Calu3 (cell line): ENCODE results near the gene EGFLAM. TPM values are rescaled to one million over a fixed set of nuclear protein-coding genes. Genes with fewer than 3 reads are reported as not detected.

Experiments
- BruUV-seq: library from RNA; stranded (reverse); fragments of 400-500 nt; replicated peaks from 2 replicates; lab custom pipeline; 2021; lab: Mats Ljungman, UMichigan
- CTCF ChIA-PET: fragments of 300-600 bp; sonication (Branson Sonifier 250); formaldehyde crosslinking; loops from one replicate; lab custom pipeline; 2022; ENCODE audit warnings: antibody characterized with exemption; lab: Charles Lee
- DNase-seq: peaks from one replicate; pipeline ENCODE4 v3.0.0; 2022
- H3K27ac Mint-ChIP-seq: one replicate; pipeline ENCODE4 v1.8.0; 2022; ENCODE audit warnings: mixed read lengths; ENCODE audit not compliant: unreplicated experiment
- H3K27me3 Mint-ChIP-seq: one replicate; pipeline ENCODE4 v1.8.0; 2022; ENCODE audit warnings: mixed read lengths; ENCODE audit not compliant: unreplicated experiment
- H3K36me3 Mint-ChIP-seq: one replicate; pipeline ENCODE4 v1.8.0; 2022; ENCODE audit warnings: mild to moderate bottlenecking, moderate library complexity, mixed read lengths; ENCODE audit not compliant: insufficient read depth, unreplicated experiment
- H3K4me1 Mint-ChIP-seq: one replicate; pipeline ENCODE4 v1.8.0; 2022; ENCODE audit warnings: mild to moderate bottlenecking, low read depth, mixed read lengths; ENCODE audit not compliant: unreplicated experiment
- H3K4me3 Mint-ChIP-seq: one replicate; pipeline ENCODE4 v1.8.0; 2022; ENCODE audit warnings: mild to moderate bottlenecking, low read depth, moderate library complexity, mixed read lengths; ENCODE audit not compliant: unreplicated experiment
- H3K9me3 Mint-ChIP-seq: one replicate; pipeline ENCODE4 v1.8.0; 2022; ENCODE audit warnings: low read depth, mixed read lengths; ENCODE audit not compliant: unreplicated experiment
- intact Hi-C: fragments of 100-400 bp; cut with micrococcal nuclease; formaldehyde crosslinking; loops from one replicate; pipeline ENCODE4 v1.10.0; 2022; ENCODE audit not compliant: unreplicated experiment
- total RNA-seq: library from RNA; stranded (reverse); gene quantifications from 2 replicates; pipeline ENCODE4 v1.2.3, GENCODE V29; 2022
- TF ChIP-seq, protein P1 (sequence below): fragments of 200-600 bp; IDR thresholded peaks from one replicate; pipeline ENCODE4 v1.8.0; 2022; ENCODE audit warnings: antibody characterized with exemption; ENCODE audit not compliant: unreplicated experiment

EGFLAM gene
- total RNA-seq, 1 experiment from 2014 or later: not detected

DNA sequence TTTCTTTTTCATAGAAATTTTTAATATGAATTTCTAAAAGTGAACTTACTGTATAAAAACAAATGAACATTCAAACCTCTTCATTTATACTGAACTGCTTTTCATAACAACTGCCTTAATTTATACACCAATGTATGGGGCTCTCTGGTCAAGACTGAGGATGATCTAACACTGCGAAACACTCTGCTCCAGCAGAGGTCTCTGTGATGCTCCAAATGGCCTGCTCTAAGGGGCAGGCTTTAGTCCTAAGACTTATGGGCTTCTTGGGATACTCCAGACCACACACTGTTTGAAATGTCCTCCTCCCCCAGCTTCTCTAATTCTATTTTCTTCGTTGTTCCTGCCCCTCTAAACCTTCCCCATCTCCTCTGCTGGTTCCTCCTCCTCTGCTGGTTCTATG, 239.6 kb downstream of the EGFLAM start:
- CTCF ChIA-PET: interaction anchor here (0.5 kb wide), 1 partner anchor 8 kb away, joined by 3 read pairs; no protein-coding TSS in a partner anchor
- no peak for DNase-seq
- TF ChIP-seq, protein P1, sequence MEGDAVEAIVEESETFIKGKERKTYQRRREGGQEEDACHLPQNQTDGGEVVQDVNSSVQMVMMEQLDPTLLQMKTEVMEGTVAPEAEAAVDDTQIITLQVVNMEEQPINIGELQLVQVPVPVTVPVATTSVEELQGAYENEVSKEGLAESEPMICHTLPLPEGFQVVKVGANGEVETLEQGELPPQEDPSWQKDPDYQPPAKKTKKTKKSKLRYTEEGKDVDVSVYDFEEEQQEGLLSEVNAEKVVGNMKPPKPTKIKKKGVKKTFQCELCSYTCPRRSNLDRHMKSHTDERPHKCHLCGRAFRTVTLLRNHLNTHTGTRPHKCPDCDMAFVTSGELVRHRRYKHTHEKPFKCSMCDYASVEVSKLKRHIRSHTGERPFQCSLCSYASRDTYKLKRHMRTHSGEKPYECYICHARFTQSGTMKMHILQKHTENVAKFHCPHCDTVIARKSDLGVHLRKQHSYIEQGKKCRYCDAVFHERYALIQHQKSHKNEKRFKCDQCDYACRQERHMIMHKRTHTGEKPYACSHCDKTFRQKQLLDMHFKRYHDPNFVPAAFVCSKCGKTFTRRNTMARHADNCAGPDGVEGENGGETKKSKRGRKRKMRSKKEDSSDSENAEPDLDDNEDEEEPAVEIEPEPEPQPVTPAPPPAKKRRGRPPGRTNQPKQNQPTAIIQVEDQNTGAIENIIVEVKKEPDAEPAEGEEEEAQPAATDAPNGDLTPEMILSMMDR: no peak
- Mint-ChIP-seq H3K27me3 (no peaks in the 10 kb centered on the region), H3K9me3 (no peaks in the 10 kb centered on the region), H3K4me3 (no peak overlapping the region), H3K27ac (no peak overlapping the region), H3K36me3 (no peaks in the 10 kb centered on the region), H3K4me1 (no peaks in the 10 kb centered on the region)
- intact Hi-C loops: loop anchor here (2.0 kb wide), 1 partner anchor 169 kb away; no protein-coding TSS in a partner anchor
- no TSS peak for BruUV-seq

DNA sequence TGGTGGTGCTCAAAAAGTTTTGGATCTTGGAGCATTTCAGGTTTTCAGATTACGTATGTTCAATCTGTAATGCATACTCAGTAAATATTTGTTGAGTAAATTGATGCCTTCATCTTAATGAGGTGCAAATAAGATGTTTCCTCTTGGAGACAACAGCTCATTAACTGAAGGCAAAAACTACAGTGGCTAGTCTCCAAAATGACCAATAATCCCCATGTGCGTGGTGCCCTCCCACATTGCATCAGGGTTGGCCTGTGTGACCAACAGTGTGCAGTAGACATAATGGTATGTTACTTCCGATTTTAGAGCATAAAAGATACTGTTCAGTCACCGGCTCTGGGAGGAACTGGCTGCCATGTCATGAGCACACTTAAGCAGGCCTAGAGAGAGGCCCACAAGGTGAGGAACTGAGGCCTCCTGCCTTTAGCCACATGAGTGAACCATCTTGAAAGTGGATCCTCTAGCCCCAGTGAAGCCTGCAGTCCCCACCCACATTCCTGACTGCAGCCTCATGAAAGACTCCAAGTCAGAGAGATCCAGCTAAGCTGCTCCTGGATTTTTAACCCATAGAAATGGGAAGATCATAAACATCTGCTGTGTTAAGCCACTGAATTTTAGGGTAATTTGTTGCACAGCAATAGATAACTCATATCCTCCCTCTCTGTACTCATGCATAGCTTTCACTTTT, 242.4 kb downstream of the EGFLAM start:
- no peak overlapping the region for H3K27ac Mint-ChIP-seq
- TF ChIP-seq, protein P1: no peak
- intact Hi-C loops: no loop called here
- no peak for DNase-seq
- no peaks in the 10 kb centered on the region for H3K4me1 Mint-ChIP-seq
- CTCF ChIA-PET: no interaction called here
- H3K4me3 Mint-ChIP-seq: no peak overlapping the region
- H3K9me3 Mint-ChIP-seq: no peaks in the 10 kb centered on the region
- BruUV-seq: no TSS peak
- no peaks in the 10 kb centered on the region for H3K36me3 Mint-ChIP-seq
- no peaks in the 10 kb centered on the region for H3K27me3 Mint-ChIP-seq

DNA sequence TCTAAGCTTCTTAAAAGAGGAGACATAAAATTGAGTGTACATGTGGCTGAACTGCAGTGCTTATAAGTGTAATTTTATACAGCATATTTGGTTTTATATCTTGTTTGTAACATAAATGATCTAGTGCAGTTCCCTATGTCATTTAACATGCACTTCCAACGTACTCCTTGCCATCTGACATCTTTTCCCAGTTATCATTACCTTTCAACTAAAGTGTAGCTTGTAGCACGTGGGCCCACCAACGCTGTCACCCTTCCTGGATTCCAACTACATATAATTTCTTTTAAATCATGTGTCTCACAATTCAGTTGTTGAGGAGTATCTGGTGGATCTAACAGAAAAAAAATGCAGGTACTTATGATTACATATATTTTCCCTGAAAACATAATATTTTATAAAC, 247.9 kb downstream of the EGFLAM start:
- TF ChIP-seq, protein P1: no peak
- intact Hi-C loops: no loop called here
- Mint-ChIP-seq H3K4me1 (no peaks in the 10 kb centered on the region), H3K4me3 (no peak overlapping the region), H3K9me3 (no peaks in the 10 kb centered on the region), H3K27ac (no peak overlapping the region), H3K27me3 (no peaks in the 10 kb centered on the region), H3K36me3 (no peaks in the 10 kb centered on the region)
- no peak for DNase-seq
- BruUV-seq: no TSS peak
- CTCF ChIA-PET: no interaction called here

DNA sequence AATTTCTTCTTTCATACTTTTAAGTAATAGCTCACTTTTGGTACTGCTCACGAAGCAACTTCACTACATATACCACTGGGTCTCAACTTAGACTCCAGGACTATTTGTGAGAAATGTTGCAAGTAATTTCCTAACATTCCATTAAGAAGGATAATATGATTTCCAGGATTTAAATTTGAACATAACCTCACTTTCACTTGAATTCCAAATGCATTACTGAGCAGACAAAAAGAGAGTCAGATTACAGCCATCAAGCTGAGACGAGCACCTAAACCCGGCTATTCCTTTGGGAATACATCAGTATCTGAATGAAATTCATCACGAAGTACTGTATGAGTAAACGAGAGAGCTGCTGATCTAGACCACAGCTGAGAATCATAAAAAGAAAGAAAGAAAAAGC, 250.8 kb downstream of the EGFLAM start:
- TF ChIP-seq, protein P1: no peak
- H3K9me3 Mint-ChIP-seq: no peaks in the 10 kb centered on the region
- no peaks in the 10 kb centered on the region for H3K36me3 Mint-ChIP-seq
- BruUV-seq: no TSS peak
- CTCF ChIA-PET: no interaction called here
- no peak overlapping the region for H3K27ac Mint-ChIP-seq
- no peaks in the 10 kb centered on the region for H3K27me3 Mint-ChIP-seq
- no peak for DNase-seq
- no peaks in the 10 kb centered on the region for H3K4me1 Mint-ChIP-seq
- no peak overlapping the region for H3K4me3 Mint-ChIP-seq
- intact Hi-C loops: no loop called here
